ENCODE data around the gene ASPHD1.

The ASPHD1 gene

DNA sequence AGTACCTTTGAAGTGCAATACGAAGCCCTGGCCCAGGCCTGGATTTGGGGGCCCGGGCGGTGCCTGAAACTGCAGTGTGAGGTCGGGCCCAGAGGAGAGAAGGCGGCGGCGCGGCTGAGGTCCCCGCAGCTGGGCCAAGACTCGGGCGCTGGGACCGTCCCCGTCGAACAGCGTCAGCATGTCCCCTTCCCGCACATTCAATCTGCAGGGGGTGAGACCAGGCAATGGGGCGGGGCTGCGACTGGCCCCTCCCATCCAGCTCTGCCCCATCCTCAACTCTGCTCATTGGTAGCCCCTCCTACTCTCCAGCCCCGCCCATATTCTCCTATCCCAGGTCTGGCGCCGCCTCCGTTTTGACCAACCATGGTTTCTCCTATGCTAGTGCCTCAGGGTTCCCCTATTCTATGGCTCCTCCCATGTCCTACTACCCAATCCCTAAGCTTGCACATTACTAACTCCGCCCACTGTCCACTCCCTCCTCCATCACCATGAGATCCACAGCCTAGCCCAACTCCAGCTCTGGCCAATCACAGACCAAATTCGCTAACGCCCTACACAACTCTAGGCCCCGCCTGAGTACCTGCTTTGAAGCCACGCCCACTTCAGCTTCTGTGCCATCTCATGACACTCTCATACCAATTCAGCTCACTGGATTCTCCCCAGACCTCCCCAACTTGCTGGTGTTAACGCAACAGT lies 22.9 kb upstream of the ASPHD1 start:
- TF ChIP-seq TAF1 (IDR thresholded peaks at IDR 0.05; ENCODE audit: borderline replicate concordance, insufficient read depth, low read length) (no peak), FOXP2 (optimal IDR thresholded peaks at IDR 0.05; ENCODE audit: borderline replicate concordance, extremely low read depth, extremely low read length, insufficient read depth) (no peak), POLR2AphosphoS5 (IDR thresholded peaks at IDR 0.05; ENCODE audit: low read depth, low read length) (no peak), SIN3A (IDR thresholded peaks at IDR 0.05; ENCODE audit: borderline replicate concordance, insufficient read depth, low read length) (no peak)
- TF ChIP-seq, protein P1, sequence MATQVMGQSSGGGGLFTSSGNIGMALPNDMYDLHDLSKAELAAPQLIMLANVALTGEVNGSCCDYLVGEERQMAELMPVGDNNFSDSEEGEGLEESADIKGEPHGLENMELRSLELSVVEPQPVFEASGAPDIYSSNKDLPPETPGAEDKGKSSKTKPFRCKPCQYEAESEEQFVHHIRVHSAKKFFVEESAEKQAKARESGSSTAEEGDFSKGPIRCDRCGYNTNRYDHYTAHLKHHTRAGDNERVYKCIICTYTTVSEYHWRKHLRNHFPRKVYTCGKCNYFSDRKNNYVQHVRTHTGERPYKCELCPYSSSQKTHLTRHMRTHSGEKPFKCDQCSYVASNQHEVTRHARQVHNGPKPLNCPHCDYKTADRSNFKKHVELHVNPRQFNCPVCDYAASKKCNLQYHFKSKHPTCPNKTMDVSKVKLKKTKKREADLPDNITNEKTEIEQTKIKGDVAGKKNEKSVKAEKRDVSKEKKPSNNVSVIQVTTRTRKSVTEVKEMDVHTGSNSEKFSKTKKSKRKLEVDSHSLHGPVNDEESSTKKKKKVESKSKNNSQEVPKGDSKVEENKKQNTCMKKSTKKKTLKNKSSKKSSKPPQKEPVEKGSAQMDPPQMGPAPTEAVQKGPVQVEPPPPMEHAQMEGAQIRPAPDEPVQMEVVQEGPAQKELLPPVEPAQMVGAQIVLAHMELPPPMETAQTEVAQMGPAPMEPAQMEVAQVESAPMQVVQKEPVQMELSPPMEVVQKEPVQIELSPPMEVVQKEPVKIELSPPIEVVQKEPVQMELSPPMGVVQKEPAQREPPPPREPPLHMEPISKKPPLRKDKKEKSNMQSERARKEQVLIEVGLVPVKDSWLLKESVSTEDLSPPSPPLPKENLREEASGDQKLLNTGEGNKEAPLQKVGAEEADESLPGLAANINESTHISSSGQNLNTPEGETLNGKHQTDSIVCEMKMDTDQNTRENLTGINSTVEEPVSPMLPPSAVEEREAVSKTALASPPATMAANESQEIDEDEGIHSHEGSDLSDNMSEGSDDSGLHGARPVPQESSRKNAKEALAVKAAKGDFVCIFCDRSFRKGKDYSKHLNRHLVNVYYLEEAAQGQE (IDR thresholded peaks at IDR 0.05; ENCODE audit: insufficient read depth in 1 of 2, low read depth in 2 of 2, low read length in 2 of 2) = no peak

GRCh38 chr16:29878172-29878571 lies 22.1 kb upstream of the ASPHD1 start:
- TF ChIP-seq TAF1 (IDR thresholded peaks at IDR 0.05; ENCODE audit: borderline replicate concordance, insufficient read depth, low read length) (no peak), FOXP2 (optimal IDR thresholded peaks at IDR 0.05; ENCODE audit: borderline replicate concordance, extremely low read depth, extremely low read length, insufficient read depth) (no peak), POLR2AphosphoS5 (IDR thresholded peaks at IDR 0.05; ENCODE audit: low read depth, low read length) (no peak), SIN3A (IDR thresholded peaks at IDR 0.05; ENCODE audit: borderline replicate concordance, insufficient read depth, low read length) (no peak)
- TF ChIP-seq, protein P1 (IDR thresholded peaks at IDR 0.05; ENCODE audit: insufficient read depth in 1 of 2, low read depth in 2 of 2, low read length in 2 of 2) = no peak

- no peak for TF ChIP-seq TAF1 (IDR thresholded peaks at IDR 0.05; ENCODE audit: borderline replicate concordance, insufficient read depth, low read length)
- TF ChIP-seq POLR2AphosphoS5 (IDR thresholded peaks at IDR 0.05; ENCODE audit: low read depth, low read length) = no peak
- no peak for TF ChIP-seq FOXP2 (optimal IDR thresholded peaks at IDR 0.05; ENCODE audit: borderline replicate concordance, extremely low read depth, extremely low read length, insufficient read depth)
- TF ChIP-seq, protein P1 (IDR thresholded peaks at IDR 0.05; ENCODE audit: insufficient read depth in 1 of 2, low read depth in 2 of 2, low read length in 2 of 2) = no peak
- no peak for TF ChIP-seq SIN3A (IDR thresholded peaks at IDR 0.05; ENCODE audit: borderline replicate concordance, insufficient read depth, low read length)
These were observed 19.2 kb upstream of the ASPHD1 start for GRCh38 chr16:29881050-29881449.

GRCh38 chr16:29883987-29884386 lies 16.3 kb upstream of the ASPHD1 start:
- no peak for TF ChIP-seq TAF1 (IDR thresholded peaks at IDR 0.05; ENCODE audit: borderline replicate concordance, insufficient read depth, low read length)
- no peak for TF ChIP-seq POLR2AphosphoS5 (IDR thresholded peaks at IDR 0.05; ENCODE audit: low read depth, low read length)
- no peak for TF ChIP-seq FOXP2 (optimal IDR thresholded peaks at IDR 0.05; ENCODE audit: borderline replicate concordance, extremely low read depth, extremely low read length, insufficient read depth)
- TF ChIP-seq, protein P1 (IDR thresholded peaks at IDR 0.05; ENCODE audit: insufficient read depth in 1 of 2, low read depth in 2 of 2, low read length in 2 of 2) = no peak
- no peak for TF ChIP-seq SIN3A (IDR thresholded peaks at IDR 0.05; ENCODE audit: borderline replicate concordance, insufficient read depth, low read length)

Data from PFSK-1 (cell line).